ENCODE results near the gene KCNT1.

KCNT1 gene

DNA sequence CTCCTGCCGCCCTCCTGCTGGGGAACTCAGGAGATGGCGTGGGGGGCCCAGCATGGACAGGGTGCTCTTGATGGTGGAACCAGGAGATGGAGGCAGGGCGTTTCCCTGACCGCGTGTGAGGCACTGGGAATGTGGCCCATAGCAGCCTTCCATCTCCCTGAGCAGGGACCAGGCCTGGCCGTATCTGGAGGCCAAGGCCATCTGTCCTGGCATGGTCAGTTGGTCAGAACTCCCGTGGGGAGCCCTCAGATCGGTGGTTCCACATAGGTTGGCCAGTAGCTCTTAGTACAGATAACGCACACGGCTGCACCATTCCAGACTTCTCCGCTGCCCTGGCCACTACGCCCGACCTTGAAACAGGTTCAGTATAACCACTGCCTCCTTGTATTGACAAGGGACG lies 77.6 kb downstream of the KCNT1 start:
- TF ChIP-seq, protein P1, sequence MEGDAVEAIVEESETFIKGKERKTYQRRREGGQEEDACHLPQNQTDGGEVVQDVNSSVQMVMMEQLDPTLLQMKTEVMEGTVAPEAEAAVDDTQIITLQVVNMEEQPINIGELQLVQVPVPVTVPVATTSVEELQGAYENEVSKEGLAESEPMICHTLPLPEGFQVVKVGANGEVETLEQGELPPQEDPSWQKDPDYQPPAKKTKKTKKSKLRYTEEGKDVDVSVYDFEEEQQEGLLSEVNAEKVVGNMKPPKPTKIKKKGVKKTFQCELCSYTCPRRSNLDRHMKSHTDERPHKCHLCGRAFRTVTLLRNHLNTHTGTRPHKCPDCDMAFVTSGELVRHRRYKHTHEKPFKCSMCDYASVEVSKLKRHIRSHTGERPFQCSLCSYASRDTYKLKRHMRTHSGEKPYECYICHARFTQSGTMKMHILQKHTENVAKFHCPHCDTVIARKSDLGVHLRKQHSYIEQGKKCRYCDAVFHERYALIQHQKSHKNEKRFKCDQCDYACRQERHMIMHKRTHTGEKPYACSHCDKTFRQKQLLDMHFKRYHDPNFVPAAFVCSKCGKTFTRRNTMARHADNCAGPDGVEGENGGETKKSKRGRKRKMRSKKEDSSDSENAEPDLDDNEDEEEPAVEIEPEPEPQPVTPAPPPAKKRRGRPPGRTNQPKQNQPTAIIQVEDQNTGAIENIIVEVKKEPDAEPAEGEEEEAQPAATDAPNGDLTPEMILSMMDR (IDR thresholded peaks at IDR 0.05; ENCODE audit: borderline replicate concordance, control extremely low read depth, extremely low read depth, insufficient read depth, missing control alignments), result no peak
- DNase-seq (ENCODE audit: low spot score), result no peak
- in situ Hi-C loops (cut with MboI; ENCODE audit: low sequenced_read_pairs, unreplicated experiment), result no loop called here

DNA sequence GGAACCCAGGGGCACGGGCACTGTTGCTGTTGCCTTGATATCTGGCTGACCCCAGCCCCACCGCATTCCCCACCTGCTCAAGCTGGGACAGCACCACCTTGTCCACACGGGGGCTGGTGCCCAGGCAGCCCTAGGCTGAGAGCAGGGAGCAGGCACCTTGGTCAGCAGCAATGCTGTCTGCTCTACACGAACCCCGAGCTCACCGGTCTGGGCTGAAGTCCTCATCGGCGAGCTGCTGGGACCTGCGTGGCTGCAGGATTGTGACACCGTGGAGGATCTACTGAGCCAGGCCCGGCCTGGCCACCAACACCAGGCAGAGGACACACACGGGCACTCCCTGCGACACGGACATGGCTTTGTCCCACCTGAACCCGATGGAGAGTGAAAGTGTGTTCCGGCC lies 78.1 kb downstream of the KCNT1 start:
- no peak for DNase-seq (ENCODE audit: low spot score)
- in situ Hi-C loops (cut with MboI; ENCODE audit: low sequenced_read_pairs, unreplicated experiment), result no loop called here
- TF ChIP-seq, protein P1 (IDR thresholded peaks at IDR 0.05; ENCODE audit: borderline replicate concordance, control extremely low read depth, extremely low read depth, insufficient read depth, missing control alignments), result no peak

DNA sequence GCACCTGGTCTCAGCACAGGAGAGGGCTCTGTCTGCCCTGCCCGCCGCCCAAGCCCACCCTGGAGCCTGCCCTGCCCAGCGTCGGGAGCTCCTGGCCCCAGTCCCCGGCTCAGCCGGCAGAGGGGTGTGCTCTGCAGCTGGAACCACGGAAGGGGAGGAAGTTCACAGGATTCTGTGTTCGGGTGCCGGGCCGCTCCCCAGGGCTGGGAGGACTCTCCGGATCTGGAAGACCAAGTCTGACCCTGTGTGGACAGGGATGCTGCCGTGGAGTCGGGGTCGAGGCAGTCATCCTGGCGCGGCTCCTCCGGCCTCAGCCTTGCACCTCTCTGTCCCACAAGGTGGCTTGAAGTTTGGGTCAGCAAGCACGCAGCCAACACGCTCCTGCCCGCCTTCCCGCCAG lies 78.6 kb downstream of the KCNT1 start:
- DNase-seq (ENCODE audit: low spot score), result no peak
- TF ChIP-seq, protein P1 (IDR thresholded peaks at IDR 0.05; ENCODE audit: borderline replicate concordance, control extremely low read depth, extremely low read depth, insufficient read depth, missing control alignments), result no peak
- in situ Hi-C loops (cut with MboI; ENCODE audit: low sequenced_read_pairs, unreplicated experiment), result no loop called here

DNA sequence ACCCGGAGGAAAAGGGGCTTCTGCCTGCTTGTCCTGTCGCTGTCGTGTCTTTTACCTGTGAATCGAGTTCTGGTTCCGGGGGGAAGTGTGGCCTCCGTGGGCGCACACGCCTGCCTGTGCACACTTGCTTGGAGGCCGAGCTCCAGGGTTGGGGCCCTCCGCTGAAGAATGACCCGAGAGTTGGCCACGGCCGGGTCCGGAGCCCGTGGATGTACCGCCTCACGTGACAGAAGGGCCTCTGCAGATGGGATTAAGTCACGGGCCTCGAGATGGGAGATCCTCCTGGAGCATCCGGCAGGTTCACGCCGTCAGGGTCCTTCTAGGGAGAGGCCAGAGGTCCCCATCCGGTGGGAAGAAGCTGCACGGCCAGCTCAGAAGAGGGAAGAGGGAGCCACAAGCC lies 81.0 kb downstream of the KCNT1 start:
- in situ Hi-C loops (cut with MboI; ENCODE audit: low sequenced_read_pairs, unreplicated experiment), result no loop called here

DNA sequence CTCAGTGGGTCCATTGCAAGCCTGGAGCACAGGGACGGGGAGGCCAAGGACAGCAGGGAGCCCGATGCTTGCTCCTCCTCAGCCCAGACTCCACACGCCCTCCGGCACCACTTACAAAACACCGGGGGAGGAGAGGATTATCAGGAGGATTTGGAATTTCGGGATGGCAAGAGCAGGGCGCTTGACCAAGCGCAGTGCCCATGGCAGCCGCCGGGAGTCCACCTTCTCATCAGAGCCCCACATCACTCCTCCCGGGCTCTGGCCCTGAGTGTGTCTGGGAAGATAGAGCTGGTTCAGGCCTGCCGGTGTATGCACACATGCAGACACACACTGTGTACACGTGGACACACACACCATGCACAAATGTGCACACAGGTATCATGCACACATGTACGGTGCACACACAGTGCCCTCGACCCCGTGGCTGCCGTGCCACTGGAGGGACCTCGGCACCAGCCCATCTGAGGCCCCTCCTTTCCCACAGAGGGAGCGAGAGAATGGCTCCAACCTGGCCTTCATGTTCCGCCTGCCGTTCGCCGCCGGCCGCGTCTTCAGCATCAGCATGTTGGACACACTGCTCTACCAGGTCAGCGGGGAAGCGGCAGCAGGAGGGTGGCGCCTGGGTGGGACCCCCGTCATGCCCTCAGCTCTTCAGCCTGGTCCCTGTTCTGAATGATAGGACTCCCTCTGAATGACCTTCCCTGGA lies 81.7 kb downstream of the KCNT1 start:
- in situ Hi-C loops (cut with MboI; ENCODE audit: low sequenced_read_pairs, unreplicated experiment), result no loop called here
- no peak for DNase-seq (ENCODE audit: low spot score)
- TF ChIP-seq, protein P1 (IDR thresholded peaks at IDR 0.05; ENCODE audit: borderline replicate concordance, control extremely low read depth, extremely low read depth, insufficient read depth, missing control alignments), result no peak

More for the DNA sequence above, 81.0 kb downstream of the KCNT1 start:
- TF ChIP-seq, protein P1 (IDR thresholded peaks at IDR 0.05; ENCODE audit: borderline replicate concordance, control extremely low read depth, extremely low read depth, insufficient read depth, missing control alignments), result no peak
- no peak for DNase-seq (ENCODE audit: low spot score)

DNA sequence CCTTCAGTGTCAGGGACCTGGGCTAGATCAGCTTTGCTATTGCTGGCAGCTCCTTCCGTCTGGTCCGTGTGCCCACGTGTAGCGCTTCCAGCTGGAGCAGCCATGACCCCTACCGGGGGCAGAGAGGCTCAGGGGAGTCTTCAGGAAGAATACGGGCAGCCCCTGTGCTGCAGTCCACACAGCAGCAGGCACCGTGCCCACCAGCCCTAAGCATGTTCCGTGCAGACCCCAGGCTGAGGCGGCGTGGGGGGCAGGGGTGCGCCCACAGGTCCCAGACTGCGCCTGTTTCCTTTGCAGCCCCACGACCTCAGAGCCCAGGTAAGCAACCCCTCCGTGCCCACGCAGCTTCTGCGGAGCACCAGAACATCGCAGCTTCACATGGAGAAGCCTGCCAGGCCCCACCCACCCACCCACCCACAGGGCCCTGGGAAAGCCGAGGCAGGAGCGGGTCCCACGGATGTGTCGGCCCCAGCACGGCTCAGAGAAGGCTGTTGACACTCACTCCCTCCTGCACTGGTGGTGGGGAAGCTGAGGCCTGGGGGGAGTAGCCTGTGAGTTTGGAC lies 83.1 kb downstream of the KCNT1 start:
- TF ChIP-seq, protein P1 (IDR thresholded peaks at IDR 0.05; ENCODE audit: borderline replicate concordance, control extremely low read depth, extremely low read depth, insufficient read depth, missing control alignments), result no peak
- in situ Hi-C loops (cut with MboI; ENCODE audit: low sequenced_read_pairs, unreplicated experiment), result no loop called here

More for the DNA sequence above, 83.1 kb downstream of the KCNT1 start:
- DNase-seq (ENCODE audit: low spot score), result no peak

All from GM13976 (cell line).